Occipital lobe (tissue), 2 donors: ENCODE results near the gene BSG. TPM values are rescaled to one million over a fixed set of nuclear protein-coding genes. Genes with fewer than 3 reads are reported as not detected.
"Not testable (repeated sequence)": the region's sequence is repeated elsewhere in the genome, so short reads cannot be mapped to it uniquely, and the experiment has no call there.

Experiments used
- DNase-seq: peaks from one replicate; lab custom pipeline; 2025; lab: John Stamatoyannopoulos, UW
- total RNA-seq: library from RNA; depleted of rRNA; stranded (reverse); fragments of >200 nt; gene quantifications from one replicate; pipeline ENCODE4 v1.2.3, GENCODE V29; 2014

BSG gene
- total RNA-seq, 1 donor from 2014 or later = 77.4 TPM

DNA sequence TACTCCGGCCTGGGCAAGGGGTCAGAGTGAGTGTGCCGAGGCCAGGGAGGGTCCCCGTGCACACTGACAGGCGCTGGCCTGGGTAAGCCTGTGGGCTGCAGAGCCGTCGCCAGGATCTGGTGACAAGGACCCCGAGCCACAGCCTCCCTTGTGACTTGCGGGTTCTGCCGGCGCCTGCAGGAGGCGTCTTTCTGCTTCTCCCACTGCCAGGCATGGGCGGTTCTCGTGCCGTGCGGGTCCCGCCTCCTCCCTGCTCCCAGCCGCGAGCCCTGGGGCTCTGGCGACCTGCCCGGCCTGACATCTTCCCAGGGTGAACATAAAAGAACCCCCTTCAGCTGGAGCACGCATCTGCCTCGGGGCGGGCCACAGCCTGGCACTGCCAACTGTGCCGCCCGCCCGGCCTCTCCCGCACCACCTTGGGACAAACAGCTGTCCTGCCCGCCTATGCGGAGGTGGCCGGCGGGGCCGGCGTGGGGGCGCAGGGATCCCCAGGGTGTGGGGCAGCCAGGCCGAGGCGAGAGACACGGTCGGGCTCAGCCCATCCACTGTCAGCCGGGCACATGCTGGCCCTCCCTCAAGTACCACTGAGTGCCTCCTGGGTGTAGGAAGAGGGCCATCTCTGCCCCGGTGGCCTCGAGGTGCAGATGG lies 15.8 kb downstream of the BSG start:
- DNase-seq = peak; percentile 80

GRCh38 chr19:588741-589692 lies 16.6 kb downstream of the BSG start:
- no peak for DNase-seq

GRCh38 chr19:589693-590395 lies 17.4 kb downstream of the BSG start, which contains the start of gene HCN2:
Gene HCN2, plus strand, starts transcription at chr19:589881. Its CDS starts 65 bp downstream, at chr19:589946.
- no peak for DNase-seq

- DNase-seq = no peak
Measured at GRCh38 chr19:590396-590745, 18.0 kb downstream of the BSG start.

- DNase-seq = no peak
Measured at GRCh38 chr19:590750-591098, 18.3 kb downstream of the BSG start.

- DNase-seq = no peak
Measured at GRCh38 chr19:591099-591958, 18.9 kb downstream of the BSG start.

- no peak for DNase-seq
Measured at GRCh38 chr19:592101-592500, 19.7 kb downstream of the BSG start.

GRCh38 chr19:593055-593454 lies 20.7 kb downstream of the BSG start:
- no peak for DNase-seq

- DNase-seq = no peak
Measured at GRCh38 chr19:593505-593904, 21.1 kb downstream of the BSG start.

DNA sequence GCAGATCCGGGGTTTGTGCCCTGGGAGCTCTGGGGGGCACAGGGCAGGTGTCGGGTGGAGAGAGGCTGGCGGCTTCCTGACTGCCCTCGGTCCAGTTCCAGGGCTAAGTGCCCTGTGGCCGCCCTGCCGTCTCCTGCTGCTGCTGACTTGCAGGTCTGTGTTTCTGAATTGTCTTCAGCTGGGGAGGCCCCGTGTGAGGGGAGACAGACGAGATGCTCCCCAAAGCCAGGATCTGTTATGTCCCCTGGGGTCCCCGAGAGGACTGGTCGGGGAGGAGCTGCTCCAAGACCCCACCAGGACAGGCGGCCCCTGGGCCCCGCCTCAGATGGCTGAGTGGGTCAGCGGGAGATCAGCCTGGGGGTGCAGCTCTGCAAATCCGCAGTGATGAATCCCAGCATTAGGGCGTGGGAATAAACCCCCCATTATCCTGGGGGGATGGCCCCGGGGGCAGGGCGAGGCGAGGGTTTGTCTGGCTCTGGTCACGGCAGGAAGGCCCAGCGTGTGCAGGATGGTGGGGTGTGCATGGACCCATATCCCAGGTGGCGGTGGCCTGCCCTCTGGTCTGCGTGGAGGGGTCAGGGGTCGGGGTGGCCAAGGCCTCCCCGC lies 22.0 kb downstream of the BSG start:
- no peak for DNase-seq

DNA sequence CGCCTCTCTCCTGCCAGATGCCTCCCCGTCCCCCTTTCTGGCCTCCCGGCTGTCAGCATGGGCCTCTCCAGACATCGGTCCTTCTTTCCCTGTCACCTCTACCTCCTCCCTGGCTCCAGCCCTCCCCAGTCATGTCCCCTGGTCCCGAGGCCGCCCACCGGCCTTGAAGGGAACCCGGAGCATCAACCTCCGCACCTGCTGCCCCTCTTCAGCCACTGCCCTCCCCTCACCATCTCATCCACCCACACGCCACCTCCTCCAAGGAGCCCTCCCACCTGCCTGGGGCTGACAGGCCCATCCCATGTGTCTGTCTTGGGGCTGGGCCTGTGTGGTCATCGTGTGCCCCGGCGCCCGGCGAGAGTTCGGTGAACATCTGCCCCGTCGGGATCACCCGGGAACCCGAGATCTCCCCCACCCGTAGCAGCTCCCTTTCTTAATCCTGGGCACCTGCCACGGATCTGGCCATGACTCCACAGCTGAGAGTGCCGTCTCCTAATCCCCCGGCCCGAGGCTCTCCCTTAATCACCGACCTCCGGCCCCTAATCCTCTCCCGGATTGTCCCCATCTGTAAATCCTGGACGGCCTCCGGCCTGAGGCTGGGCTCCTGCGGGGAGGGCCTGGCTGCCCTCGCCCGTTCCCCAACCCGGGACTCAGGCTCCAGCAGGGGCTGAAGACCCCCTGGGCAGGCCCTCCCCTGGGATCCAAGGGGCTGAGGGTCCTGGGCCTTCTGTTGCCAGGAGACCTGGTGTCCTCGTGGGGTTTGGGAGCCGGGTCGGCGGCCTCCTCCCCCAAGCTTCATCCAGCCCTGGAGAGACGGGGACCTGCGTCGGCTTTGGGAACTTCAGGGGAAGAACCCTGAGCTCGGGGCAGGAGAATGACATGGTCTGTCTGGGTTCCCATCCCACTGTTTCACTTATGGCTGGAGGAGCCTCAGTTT lies 23.2 kb downstream of the BSG start:
- no peak for DNase-seq

DNA sequence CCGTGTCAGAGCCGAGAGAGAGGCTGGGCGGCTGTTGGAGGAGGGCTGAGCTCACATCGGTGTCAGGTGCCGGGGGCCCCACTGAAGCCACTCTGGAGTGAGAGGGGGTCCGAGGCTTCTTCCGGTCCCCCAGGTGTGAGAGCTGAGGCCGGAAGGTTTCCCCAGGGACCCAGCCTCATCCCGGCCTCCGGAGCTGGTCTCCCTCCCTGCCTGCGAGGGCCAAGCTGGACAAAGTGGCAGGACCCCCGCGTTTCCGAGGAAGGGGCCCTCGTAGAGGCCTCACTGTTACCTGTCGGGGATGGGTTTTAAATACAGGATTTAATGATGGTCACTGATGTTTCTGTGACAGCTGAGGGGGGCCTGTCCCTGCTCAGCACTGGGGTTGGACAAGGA lies 23.9 kb downstream of the BSG start:
- no peak for DNase-seq

GRCh38 chr19:597406-598315 lies 25.3 kb downstream of the BSG start:
- no peak for DNase-seq

- no peak for DNase-seq
Measured at GRCh38 chr19:601310-601709, 28.9 kb downstream of the BSG start.

- no peak for DNase-seq
Measured at GRCh38 chr19:601790-602189, 29.4 kb downstream of the BSG start.

GRCh38 chr19:602391-603301 lies 30.2 kb downstream of the BSG start:
- no peak for DNase-seq

DNA sequence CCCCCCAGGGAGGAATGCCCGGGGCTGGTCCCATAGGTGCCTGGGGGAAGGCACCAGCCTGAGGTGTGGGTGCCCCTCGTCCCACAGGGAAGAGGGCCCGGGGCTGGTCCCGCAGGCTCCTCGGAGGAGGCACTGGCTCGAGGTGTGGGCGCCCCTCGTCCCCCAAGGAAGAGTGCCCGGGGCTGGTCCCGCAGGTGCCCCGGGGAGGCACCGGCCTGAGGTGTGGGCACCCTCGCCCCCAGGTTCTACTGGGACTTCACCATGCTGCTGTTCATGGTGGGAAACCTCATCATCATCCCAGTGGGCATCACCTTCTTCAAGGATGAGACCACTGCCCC lies 30.9 kb downstream of the BSG start:
- not testable (repeated sequence) for DNase-seq

DNA sequence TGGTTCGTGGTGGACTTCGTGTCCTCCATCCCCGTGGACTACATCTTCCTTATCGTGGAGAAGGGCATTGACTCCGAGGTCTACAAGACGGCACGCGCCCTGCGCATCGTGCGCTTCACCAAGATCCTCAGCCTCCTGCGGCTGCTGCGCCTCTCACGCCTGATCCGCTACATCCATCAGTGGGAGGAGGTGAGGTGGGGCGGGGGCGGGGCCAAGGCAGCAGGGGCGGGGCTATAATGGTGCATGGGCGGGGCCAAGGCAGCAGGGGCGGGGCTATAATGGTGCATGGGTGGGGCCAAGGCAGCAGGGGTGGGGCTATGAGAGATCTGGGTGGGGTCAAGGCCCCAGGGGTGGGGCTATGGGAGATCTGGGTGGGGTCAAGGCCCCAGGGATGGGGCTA lies 31.4 kb downstream of the BSG start:
- DNase-seq = not testable (repeated sequence)
